Lower leg skin (tissue), 3 donors: ENCODE data around the gene TFDP1.

Experiments used
- POLR2A ChIP-seq, 2 donors: fragments of 450-650 bp; IDR thresholded peaks; one replicate each; pipeline ENCODE4 v1.6.1; 2016 to 2017; ENCODE audit warnings: antibody characterized with exemption in 2 of 2, mild to moderate bottlenecking in 1 of 2, moderate library complexity in 1 of 2
- TF ChIP-seq, protein P1 (sequence below), 3 donors: fragments of 450-650 bp; IDR thresholded peaks; one replicate each; pipeline ENCODE4 v1.5.1; 2016; ENCODE audit warnings: antibody characterized with exemption in 3 of 3, mild to moderate bottlenecking in 3 of 3, moderate library complexity in 2 of 3

DNA sequence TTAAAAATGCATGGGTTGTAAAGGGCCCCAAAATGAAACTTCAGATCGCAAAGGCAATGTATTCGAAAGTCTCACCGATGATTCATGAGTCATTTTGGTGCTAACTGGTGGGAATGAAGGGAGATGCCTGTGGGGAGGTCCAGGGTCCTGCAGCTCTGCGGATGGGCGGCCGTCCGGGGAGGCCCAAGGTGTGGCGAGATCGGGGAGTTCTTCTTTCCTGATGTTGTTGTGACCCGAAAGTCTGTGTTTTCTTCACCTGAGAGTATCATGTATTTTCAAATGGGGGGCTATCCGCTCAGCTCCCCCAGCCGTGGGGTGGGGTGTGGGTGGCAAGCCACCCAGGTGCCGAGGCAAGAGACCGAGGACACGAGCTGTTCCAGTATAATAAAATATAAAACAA, 36.5 kb downstream of the TFDP1 start:
- TF ChIP-seq, protein P1, sequence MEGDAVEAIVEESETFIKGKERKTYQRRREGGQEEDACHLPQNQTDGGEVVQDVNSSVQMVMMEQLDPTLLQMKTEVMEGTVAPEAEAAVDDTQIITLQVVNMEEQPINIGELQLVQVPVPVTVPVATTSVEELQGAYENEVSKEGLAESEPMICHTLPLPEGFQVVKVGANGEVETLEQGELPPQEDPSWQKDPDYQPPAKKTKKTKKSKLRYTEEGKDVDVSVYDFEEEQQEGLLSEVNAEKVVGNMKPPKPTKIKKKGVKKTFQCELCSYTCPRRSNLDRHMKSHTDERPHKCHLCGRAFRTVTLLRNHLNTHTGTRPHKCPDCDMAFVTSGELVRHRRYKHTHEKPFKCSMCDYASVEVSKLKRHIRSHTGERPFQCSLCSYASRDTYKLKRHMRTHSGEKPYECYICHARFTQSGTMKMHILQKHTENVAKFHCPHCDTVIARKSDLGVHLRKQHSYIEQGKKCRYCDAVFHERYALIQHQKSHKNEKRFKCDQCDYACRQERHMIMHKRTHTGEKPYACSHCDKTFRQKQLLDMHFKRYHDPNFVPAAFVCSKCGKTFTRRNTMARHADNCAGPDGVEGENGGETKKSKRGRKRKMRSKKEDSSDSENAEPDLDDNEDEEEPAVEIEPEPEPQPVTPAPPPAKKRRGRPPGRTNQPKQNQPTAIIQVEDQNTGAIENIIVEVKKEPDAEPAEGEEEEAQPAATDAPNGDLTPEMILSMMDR (IDR thresholded peaks at IDR 0.05): no peak
- no peak for TF ChIP-seq POLR2A (IDR thresholded peaks at IDR 0.05)
